Parathyroid adenoma (tissue), 2 donors: ENCODE measurements around the gene RAD51AP1.

Experiments
- H2AFZ ChIP-seq: fragments of 300-600 bp; sonication (generic); one replicate; pipeline ENCODE4 v1.7.0; 2017; ENCODE audit warnings: antibody characterized with exemption, mild to moderate bottlenecking
- H3K27ac ChIP-seq: fragments of 300-600 bp; sonication (generic); one replicate; pipeline ENCODE4 v1.7.0; 2017
- H3K27me3 ChIP-seq: fragments of 300-600 bp; sonication (generic); one replicate; pipeline ENCODE4 v1.7.0; 2017; ENCODE audit warnings: low read length; ENCODE audit not compliant: control insufficient read depth, insufficient read depth
- H3K36me3 ChIP-seq: fragments of 300-600 bp; sonication (generic); one replicate; pipeline ENCODE4 v1.7.0; 2017; ENCODE audit warnings: low read length; ENCODE audit not compliant: control insufficient read depth, insufficient read depth
- H3K4me1 ChIP-seq: fragments of 300-600 bp; sonication (generic); one replicate; pipeline ENCODE4 v1.7.0; 2017; ENCODE audit warnings: control low read depth
- H3K4me2 ChIP-seq: fragments of 300-600 bp; sonication (generic); one replicate; pipeline ENCODE4 v1.7.0; 2017; ENCODE audit warnings: low read length
- H3K4me3 ChIP-seq: fragments of 300-600 bp; sonication (generic); one replicate; pipeline ENCODE4 v1.7.0; 2017; ENCODE audit warnings: low read depth, low read length
- H3K79me2 ChIP-seq: fragments of 300-600 bp; sonication (generic); one replicate; pipeline ENCODE4 v1.7.0; 2017; ENCODE audit warnings: control low read depth
- H3K9ac ChIP-seq: fragments of 300-600 bp; sonication (generic); one replicate; pipeline ENCODE4 v1.7.0; 2017; ENCODE audit warnings: mild to moderate bottlenecking
- H3K9me3 ChIP-seq: fragments of 300-600 bp; sonication (generic); one replicate; pipeline ENCODE4 v1.7.0; 2017; ENCODE audit warnings: low read length; ENCODE audit not compliant: control insufficient read depth
- CTCF ChIP-seq: fragments of 300-600 bp; sonication (generic); IDR thresholded peaks from one replicate; pipeline ENCODE4 v1.7.0; 2017; ENCODE audit warnings: antibody characterized with exemption, mild to moderate bottlenecking
- donor health status: primary hyperparathyroidism.

The RAD51AP1 gene

GRCh38 chr12:4566474-4566873 is 27.8 kb downstream of the RAD51AP1 start:
- H3K79me2 ChIP-seq = no peaks in the 10 kb centered on the region
- no peak for TF ChIP-seq CTCF
- no peak overlapping the region for H3K4me2 ChIP-seq
- H3K27me3 ChIP-seq = no peaks in the 10 kb centered on the region
- no peaks in the 10 kb centered on the region for H3K36me3 ChIP-seq
- no peak overlapping the region for H3K4me3 ChIP-seq
- H3K4me1 ChIP-seq = peaks cover 4% of the 10 kb centered on the region
- H2AFZ ChIP-seq = no peak overlapping the region
- no peak overlapping the region for H3K27ac ChIP-seq
- H3K9me3 ChIP-seq = no peaks in the 10 kb centered on the region
- H3K9ac ChIP-seq = no peak overlapping the region

- Histone ChIP-seq H3K79me2 (no peaks in the 10 kb centered on the region), H3K27me3 (no peaks in the 10 kb centered on the region), H3K4me2 (no peak overlapping the region), H3K27ac (no peak overlapping the region), H3K4me1 (no peaks in the 10 kb centered on the region), H3K36me3 (no peaks in the 10 kb centered on the region), H2AFZ (no peak overlapping the region), H3K9me3 (no peaks in the 10 kb centered on the region), H3K9ac (no peak overlapping the region), H3K4me3 (no peak overlapping the region)
- TF ChIP-seq CTCF = no peak
These were observed 28.6 kb downstream of the RAD51AP1 start for GRCh38 chr12:4567073-4567881.

- Histone ChIP-seq H3K4me2 (no peak overlapping the region), H3K9me3 (no peaks in the 10 kb centered on the region), H3K27ac (no peak overlapping the region), H3K36me3 (no peaks in the 10 kb centered on the region), H3K4me3 (no peak overlapping the region), H3K27me3 (no peaks in the 10 kb centered on the region), H3K79me2 (no peaks in the 10 kb centered on the region), H3K4me1 (no peaks in the 10 kb centered on the region), H2AFZ (no peak overlapping the region), H3K9ac (no peak overlapping the region)
- TF ChIP-seq CTCF = no peak
These were observed 30.6 kb downstream of the RAD51AP1 start for GRCh38 chr12:4569261-4569660.

GRCh38 chr12:4572680-4573079 is 34.0 kb downstream of the RAD51AP1 start:
- H2AFZ ChIP-seq = no peak overlapping the region
- H3K9me3 ChIP-seq = no peaks in the 10 kb centered on the region
- H3K4me2 ChIP-seq = no peak overlapping the region
- H3K9ac ChIP-seq = no peak overlapping the region
- no peaks in the 10 kb centered on the region for H3K36me3 ChIP-seq
- no peak overlapping the region for H3K4me3 ChIP-seq
- no peaks in the 10 kb centered on the region for H3K79me2 ChIP-seq
- H3K27me3 ChIP-seq = no peaks in the 10 kb centered on the region
- H3K27ac ChIP-seq = no peak overlapping the region
- TF ChIP-seq CTCF = no peak
- no peaks in the 10 kb centered on the region for H3K4me1 ChIP-seq
